Hematopoietic multipotent progenitor cell treated with erythropoietin and hydrocortisone succinate and interleukin-3 and kit ligand, for 4 days (in vitro differentiated cells): Measurements from ENCODE around the gene TANGO6.
A peak's percentile ranks its signal among the peaks of the same experiment; 100 is the strongest.
"Not testable (repeated sequence)": the region's sequence is repeated elsewhere in the genome, so short reads cannot be mapped to it uniquely, and the experiment has no call there.

ENCODE experiments used
- DNase-seq: peaks from one replicate; pipeline ENCODE4 v3.0.0-alpha.2; 2015

TANGO6 gene

DNA sequence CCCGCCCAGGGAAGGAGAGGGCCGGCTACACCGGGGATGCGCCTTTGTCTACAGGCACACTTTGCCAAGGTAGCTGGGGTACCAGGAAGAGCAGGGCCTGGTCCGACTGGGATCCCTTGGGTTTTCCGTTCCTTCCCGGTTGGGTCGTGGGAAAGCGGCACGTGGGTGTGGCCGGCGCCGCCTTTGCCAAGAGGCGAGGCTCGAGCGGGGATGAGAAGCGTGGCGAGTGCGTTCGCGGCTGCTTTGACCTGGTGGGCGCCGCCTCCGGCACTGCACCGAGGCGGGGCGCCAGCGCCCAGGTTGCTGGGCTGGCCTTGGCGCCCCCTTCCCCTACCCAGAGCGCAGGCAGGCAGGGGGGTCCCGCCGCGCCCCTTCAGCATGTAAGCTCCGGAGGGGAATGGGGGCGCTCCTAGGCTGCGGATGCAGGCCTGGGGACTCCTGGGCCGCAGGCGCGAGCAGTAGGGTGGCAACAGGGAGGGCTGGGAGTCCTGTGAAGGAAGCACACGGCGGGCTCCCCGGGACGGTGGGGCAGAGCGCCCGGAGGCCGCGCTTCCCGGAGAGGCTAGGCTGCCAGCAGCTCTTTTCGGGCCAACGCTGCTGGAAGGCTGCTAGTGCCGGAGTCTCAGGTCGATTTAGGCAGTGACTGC lies 264.1 kb downstream of the TANGO6 start:
- DNase-seq, result no peak

GRCh38 chr16:69108064-69108904 lies 265.0 kb downstream of the TANGO6 start:
- DNase-seq, result no peak

GRCh38 chr16:69108905-69109252 lies 265.5 kb downstream of the TANGO6 start:
- no peak for DNase-seq

GRCh38 chr16:69109486-69110270 lies 266.3 kb downstream of the TANGO6 start:
- no peak for DNase-seq

DNA sequence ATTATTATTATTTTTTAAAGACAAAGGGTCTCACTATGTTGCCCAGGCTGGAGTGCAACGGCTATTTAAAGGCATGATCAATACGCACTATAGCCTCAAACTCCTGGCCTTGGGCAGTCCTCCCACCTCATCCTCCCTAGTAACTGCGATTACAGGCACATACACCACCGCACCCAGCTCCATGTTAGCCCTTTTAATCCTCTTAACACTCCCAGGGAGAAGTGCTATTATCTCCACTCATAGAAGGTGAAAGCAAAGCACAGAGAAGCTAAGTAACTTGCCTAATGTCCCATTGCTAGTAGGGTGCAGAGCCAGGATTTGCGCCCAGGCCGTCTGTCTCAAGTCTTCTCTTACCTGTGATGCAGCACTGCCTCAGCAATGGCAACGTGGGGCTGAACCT lies 267.1 kb downstream of the TANGO6 start:
- no peak for DNase-seq

DNA sequence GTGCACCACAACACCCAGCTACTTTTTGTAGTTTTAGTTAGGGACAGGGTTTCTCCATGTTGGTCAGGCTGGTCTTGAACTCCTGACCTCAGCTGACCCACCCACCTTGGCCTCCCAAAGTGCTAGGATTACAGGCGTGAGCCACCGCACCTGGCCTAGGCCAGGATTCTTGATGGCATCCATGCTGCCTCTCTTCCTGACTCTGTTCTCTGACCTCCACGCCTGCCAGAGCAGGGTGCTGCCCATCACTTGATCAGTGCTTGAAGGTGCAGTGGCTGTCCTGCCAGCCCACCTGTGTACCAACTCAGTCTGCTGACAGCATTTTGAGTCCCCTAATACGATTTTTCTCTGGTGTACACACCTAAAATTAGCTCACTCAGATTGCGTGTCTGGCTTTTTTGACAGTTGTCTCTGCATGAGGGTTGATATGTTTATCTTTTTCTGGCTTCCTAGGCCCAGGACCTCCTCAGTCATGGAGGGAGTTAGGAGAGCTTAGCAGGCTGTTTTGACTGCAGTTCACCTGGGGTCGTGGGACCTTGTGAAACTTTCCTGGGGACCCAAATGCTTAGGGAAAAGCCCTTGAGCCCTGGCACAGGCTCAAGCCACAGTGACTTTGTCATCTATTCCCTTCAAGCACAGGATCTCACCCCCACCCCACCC lies 268.0 kb downstream of the TANGO6 start:
- peak; percentile 57 for DNase-seq

DNA sequence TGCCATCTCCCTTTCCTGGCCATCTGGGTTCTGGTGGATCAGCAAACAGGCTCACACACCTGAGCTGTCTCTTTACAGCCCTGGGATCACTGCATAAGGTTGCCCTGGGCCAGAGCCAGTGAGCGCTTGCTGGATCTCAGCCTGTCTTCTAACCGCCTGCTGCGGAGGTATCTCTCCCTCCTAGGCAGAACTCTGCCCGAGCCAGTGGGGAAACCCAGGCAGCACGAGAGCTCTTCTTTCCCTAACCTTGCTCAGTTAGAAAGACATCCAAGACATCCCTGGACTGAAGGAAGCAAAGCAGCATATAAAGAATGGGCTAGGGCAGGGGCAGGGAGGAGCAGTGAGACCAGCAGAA lies 268.5 kb downstream of the TANGO6 start:
- DNase-seq, result no peak

- peak; percentile 80 for DNase-seq
These were observed 269.2 kb downstream of the TANGO6 start for GRCh38 chr16:69112285-69113129.

DNA sequence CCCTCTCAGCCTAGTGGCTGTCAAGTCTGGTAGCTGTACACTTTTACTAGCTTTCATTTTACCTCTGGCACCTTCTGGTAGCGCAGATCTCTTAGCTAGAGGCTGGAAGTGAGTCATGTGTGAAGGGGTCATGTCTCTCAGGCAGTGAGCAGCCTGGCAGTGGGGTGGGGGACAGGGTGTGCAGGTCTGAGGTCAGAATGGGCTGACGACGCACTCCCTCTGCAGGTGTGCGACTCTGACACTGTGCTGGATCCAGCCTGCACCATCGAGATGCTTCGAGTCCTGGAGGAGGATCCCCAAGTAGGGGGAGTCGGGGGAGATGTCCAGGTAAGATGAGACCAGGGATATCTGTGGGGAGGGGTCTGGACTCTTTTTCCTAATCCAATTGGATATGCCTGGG lies 269.9 kb downstream of the TANGO6 start:
- no peak for DNase-seq

GRCh38 chr16:69114346-69114975 lies 271.1 kb downstream of the TANGO6 start:
- no peak for DNase-seq

DNA sequence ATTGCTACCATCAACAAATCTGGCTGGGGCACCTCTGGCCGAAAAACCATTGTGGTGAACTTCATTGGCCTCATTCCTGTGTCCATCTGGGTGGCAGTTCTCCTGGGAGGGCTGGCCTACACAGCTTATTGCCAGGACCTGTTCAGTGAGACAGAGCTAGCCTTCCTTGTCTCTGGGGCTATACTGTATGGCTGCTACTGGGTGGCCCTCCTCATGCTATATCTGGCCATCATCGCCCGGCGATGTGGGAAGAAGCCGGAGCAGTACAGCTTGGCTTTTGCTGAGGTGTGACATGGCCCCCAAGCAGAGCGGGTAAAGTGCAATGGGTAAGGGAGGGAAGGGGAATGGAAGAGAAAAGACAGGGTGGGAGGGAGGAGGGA lies 271.6 kb downstream of the TANGO6 start:
- DNase-seq, result no peak

DNA sequence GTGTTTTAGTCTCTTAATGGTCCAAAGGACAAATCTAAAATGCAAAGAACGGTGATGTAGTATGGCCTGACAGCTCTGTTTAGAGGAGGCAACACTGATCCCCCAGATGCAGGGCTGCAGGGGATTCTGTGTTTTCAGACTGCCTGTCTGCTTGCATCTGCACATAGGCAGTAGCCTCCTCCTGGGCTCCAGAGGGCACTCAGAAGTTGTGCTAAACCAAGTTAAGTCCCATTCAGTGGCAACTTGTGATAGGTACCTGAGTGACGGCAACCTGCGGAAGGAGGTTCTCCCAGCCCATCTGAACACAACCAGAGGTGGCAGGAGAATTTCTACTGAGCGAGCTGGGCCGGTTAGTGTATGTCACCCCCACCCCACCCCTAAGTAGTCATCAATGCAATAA lies 272.0 kb downstream of the TANGO6 start:
- no peak for DNase-seq

DNA sequence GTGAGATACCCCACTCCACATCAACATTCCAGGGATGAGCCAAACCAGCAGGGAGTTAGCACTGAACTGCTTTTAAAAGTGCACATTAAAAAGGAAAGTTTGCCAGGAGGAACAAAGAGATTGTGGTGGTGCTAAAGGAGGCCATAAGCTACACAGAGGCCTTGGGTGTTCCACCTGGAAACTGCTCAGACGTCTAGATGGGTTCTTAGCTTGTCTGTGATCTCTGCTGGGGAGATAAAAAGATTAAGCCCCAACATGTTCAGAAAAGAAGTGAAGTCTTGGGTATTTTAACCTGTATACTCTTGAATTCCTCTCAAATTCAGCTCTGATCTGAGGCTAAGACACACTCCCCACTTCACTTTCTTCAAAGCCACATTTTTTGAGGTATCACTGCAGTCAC lies 272.5 kb downstream of the TANGO6 start:
- no peak for DNase-seq

- no peak for DNase-seq
These were observed 273.0 kb downstream of the TANGO6 start for GRCh38 chr16:69116256-69116875.

GRCh38 chr16:69116906-69117305 lies 273.6 kb downstream of the TANGO6 start:
- DNase-seq, result no peak

GRCh38 chr16:69118468-69118867 lies 275.1 kb downstream of the TANGO6 start:
- no peak for DNase-seq

DNA sequence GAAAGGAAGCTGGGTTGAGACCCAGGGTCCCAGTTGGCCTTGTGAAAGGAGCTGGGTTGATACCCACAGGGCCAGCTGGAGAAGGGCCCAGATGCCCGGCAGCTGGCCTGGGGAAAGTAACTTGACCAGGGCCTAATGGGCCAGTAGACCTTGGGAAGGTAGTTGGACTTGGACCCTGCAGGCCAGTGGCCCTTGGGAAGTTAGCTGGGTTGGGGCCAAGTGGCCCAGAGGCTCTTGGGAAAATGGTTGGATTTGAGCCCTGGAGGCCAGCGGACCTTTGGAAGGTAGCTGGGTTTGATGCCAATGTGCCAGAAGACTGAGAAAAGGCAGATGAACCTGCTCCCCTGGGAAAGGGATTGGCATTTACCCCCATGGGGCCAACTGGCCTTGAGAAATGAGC lies 275.7 kb downstream of the TANGO6 start:
- no peak for DNase-seq

DNA sequence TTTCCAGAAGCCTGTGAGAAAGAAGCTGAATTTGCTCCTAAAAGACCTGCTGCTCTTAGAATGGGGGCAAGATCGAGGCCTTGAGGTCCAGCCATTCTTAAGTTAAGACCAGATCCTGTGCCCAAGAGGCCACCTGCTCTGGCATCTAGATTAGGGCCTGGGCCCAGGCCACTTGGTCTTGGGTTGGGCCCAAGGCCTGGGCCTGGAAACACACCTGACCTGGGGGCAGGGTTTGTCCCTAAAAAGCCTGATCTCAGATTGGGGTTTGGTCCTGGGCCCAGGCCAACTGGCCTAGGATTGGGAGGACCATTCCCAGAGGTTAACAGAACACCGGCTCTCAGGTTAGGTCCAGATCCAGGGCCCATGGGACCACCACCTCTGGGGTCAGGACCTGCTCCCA lies 276.2 kb downstream of the TANGO6 start:
- DNase-seq, result no peak

DNA sequence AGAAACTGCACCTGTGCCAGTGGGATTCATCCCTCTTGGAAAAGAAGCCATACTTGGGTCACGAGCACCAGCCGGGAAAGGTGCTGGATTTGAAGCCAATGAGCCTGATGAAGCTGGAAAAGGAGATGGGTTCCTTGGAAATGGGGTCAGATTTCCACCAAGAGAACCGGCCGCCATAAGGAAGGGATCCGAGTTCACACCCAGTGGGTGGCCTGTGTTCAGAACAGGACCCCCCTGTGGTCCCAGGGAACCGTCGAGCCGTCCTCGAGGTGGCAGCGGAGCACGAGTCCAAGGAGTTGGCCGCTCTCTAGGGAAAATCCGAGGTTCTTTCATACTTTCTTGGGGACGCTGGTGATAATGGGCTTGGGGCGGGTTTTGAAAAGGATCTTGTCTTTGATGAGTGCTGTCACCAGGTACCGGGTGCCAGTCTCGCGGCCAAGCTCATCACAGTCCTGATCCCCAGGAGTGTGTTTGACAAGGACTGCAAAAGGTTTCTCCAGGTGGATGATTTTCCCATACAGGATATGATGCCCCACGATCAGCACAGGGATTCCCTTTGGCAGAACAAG lies 276.8 kb downstream of the TANGO6 start:
- no peak for DNase-seq

GRCh38 chr16:69123910-69124309 lies 280.6 kb downstream of the TANGO6 start:
- DNase-seq, result peak; percentile 92

DNA sequence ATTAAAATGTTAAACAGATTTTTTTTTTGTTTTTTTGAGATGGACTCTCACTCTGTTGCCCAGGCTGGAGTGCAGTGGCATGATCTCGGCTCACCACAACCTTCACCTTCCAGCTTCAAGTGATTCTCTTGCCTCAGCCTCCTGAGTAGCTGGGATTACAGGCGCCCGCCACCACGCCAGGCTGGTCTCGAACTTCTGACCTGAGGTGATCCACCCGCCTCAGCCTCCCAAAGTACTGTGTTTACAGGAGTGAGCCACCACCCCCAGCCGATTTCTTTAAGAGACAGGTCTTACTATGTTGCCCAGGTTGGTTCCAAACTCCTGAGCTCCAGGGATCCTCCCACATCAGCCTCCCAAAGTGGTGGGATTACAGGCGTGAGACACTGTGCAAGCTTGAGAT lies 281.1 kb downstream of the TANGO6 start:
- not testable (repeated sequence) for DNase-seq
